Measurements from ENCODE around the gene ULK1.
A peak's percentile ranks its signal among the peaks of the same experiment; 100 is the strongest.

The ULK1 gene

GRCh38 chr12:131921866-131922769, 27.7 kb downstream of the ULK1 start:
- no peak for TF ChIP-seq CTCF (IDR thresholded peaks at IDR 0.05; ENCODE audit: low read depth, low read length)
- no peak overlapping the region for H3K4me3 ChIP-seq (ENCODE audit: low read depth, low read length)

GRCh38 chr12:131922772-131923171, 28.4 kb downstream of the ULK1 start:
- no peak for TF ChIP-seq CTCF (IDR thresholded peaks at IDR 0.05; ENCODE audit: low read depth, low read length)
- H3K4me3 ChIP-seq (ENCODE audit: low read depth, low read length), result no peak overlapping the region

- H3K4me3 ChIP-seq (ENCODE audit: low read depth, low read length), result no peak overlapping the region
- no peak for TF ChIP-seq CTCF (IDR thresholded peaks at IDR 0.05; ENCODE audit: low read depth, low read length)
Measured at GRCh38 chr12:131923260-131923659, 28.8 kb downstream of the ULK1 start.

GRCh38 chr12:131927110-131928079, 33.0 kb downstream of the ULK1 start:
- no peak for TF ChIP-seq CTCF (IDR thresholded peaks at IDR 0.05; ENCODE audit: low read depth, low read length)
- no peak overlapping the region for H3K4me3 ChIP-seq (ENCODE audit: low read depth, low read length)

- no peak for TF ChIP-seq CTCF (IDR thresholded peaks at IDR 0.05; ENCODE audit: low read depth, low read length)
- H3K4me3 ChIP-seq (ENCODE audit: low read depth, low read length), result peak overlapping the region; percentile 61
Measured at GRCh38 chr12:131928080-131928710, 33.8 kb downstream of the ULK1 start.

- no peak for TF ChIP-seq CTCF (IDR thresholded peaks at IDR 0.05; ENCODE audit: low read depth, low read length)
- H3K4me3 ChIP-seq (ENCODE audit: low read depth, low read length), result peak within 1 kb of the TSS; percentile 90
Measured at GRCh38 chr12:131928711-131929580, 34.5 kb downstream of the ULK1 start, which contains the start of gene PUS1. TSS of gene PUS1 (plus strand) at chr12:131929276. CDS start at chr12:131929723, 447 bp downstream.

Data from WI38 (cell line).